HG02642 (cell line): ENCODE results near the gene ZNF280D.
"Not testable (repeated sequence)": the region's sequence is repeated elsewhere in the genome, so short reads cannot be mapped to it uniquely, and the experiment has no call there.

Experiments
- ATAC-seq: cut with Tn5 transposase; IDR thresholded peaks from one replicate; pipeline ENCODE4 v1.9.1; 2021; ENCODE audit warnings: mild to moderate bottlenecking; ENCODE audit not compliant: unreplicated experiment, poor library complexity

ZNF280D gene

GRCh38 chr15:56719774-56720555, 13.3 kb downstream of the ZNF280D start:
- ATAC-seq = no peak

GRCh38 chr15:56719021-56719612, 14.2 kb downstream of the ZNF280D start:
- no peak for ATAC-seq

GRCh38 chr15:56718560-56718959, 14.7 kb downstream of the ZNF280D start:
- ATAC-seq = no peak

DNA sequence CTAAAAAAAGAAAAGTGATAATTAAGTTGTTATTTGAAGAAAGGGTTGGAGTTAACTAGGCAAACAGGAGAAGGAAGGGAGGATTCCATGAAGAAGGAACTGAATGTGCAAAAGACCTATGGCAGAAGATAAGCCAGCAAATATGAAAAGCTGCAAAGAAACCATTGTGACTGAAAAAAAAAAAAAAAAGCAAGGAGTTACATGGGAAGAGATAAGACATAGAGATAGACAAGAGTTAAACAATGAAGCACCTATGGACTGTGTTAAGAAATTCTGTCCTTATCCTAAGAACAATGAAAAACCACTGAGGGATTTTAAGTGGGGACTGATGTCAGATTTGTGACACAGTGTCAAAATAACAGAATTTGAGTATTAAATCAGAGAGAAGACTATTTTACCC, 17.0 kb downstream of the ZNF280D start:
- no peak for ATAC-seq

DNA sequence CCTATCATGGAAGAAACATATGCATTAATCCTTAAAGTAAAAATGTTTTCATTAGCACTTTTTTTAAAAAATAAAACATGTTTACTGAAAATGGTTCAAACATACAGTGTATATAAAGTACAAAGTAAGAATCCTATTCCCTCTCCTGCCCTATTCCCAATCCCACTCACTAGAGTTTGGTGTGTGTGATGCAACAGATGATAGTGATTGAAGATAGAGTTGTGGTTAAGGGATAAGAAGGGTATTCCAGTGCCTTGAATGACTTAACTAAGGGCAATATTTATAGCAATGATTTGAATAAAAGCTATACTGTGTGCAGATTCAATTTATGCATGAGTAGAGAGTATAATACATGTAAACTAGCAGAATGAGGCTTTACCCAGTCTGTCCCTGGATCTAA, 18.1 kb downstream of the ZNF280D start:
- no peak for ATAC-seq

DNA sequence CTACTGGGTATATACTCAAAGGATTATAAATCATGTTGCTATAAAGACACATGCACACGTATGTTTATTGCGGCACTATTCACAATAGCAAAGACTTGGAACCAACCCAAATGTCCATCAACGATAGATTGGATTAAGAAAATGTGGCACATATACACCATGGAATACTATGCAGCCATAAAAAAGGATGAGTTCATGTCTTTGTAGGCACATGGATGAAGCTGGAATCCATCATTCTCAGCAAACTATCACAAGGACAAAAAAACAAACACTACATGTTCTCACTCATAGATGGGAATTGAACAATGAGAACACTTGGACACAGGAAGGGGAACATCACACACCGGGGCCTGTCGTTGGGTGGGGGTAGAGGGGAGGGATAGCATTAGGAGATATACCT, 23.8 kb downstream of the ZNF280D start:
- not testable (repeated sequence) for ATAC-seq

- no peak for ATAC-seq
Measured at GRCh38 chr15:56699743-56700142, 33.6 kb downstream of the ZNF280D start.

GRCh38 chr15:56698270-56698669, 35.0 kb downstream of the ZNF280D start:
- no peak for ATAC-seq

GRCh38 chr15:56693761-56694160, 39.5 kb downstream of the ZNF280D start:
- ATAC-seq = no peak

- ATAC-seq = no peak
Measured at GRCh38 chr15:56690733-56691132, 42.6 kb downstream of the ZNF280D start.

DNA sequence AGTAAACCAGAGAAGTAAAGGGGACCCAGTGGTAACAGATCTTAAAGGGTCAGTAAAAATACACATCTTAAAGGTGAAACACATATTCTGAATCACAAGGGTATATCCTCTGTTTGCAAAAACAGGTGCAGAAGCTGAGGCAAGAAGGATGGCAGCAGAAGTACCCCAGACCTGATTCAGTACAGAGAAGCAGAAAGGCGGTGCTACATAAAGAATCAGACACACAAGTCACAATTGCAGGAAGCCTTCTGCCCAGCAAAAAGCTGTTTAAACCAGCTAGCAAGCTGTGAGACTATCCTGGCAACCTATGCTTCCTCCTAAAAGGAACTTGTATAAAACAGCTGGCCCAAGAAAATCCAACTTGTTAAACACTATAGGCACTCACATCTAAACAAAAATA, 49.4 kb downstream of the ZNF280D start:
- no peak for ATAC-seq

GRCh38 chr15:56681113-56681512, 52.2 kb downstream of the ZNF280D start:
- no peak for ATAC-seq

- ATAC-seq = no peak
Measured at GRCh38 chr15:56679225-56679624, 54.1 kb downstream of the ZNF280D start.

GRCh38 chr15:56678571-56678970, 54.7 kb downstream of the ZNF280D start:
- ATAC-seq = no peak

GRCh38 chr15:56677271-56677670, 56.0 kb downstream of the ZNF280D start:
- ATAC-seq = no peak

DNA sequence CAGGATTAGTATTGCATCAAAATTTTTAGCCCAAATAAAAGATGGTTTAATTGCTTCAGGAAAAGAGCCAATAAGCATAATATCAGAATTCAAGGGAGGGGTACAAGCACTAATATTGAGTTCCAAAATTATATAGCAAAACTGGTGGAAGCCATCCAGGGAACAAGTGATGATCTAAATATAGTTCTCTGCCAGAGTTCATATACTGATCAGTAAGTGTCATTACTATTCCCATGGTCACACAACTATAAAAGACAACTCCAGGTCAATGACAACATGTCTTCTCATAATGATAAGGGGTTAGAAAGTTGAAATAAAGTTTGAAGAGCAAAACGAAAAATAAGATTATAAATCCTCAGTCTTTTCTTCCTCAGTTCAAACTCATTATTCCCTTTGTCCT, 57.4 kb downstream of the ZNF280D start:
- ATAC-seq = no peak

GRCh38 chr15:56674857-56675256, 58.5 kb downstream of the ZNF280D start:
- ATAC-seq = no peak

DNA sequence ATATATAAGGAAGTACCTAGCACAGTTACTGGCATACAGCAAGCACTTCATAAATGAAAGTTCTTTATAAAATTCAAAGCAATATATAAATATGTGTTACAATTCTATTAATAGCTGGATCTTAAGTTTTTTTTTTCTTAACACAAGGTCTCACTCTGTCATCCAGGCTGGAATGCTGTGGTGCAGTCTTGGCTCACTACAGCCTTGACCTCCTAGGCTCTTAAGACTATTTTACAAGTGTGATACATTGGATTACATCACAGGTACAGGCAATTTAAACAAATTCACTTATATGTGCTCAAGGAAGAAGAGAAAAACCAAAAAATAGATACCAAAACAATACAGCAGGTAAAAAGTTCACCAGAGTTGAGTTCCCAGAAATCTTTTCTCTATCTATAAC, 60.6 kb downstream of the ZNF280D start:
- no peak for ATAC-seq

DNA sequence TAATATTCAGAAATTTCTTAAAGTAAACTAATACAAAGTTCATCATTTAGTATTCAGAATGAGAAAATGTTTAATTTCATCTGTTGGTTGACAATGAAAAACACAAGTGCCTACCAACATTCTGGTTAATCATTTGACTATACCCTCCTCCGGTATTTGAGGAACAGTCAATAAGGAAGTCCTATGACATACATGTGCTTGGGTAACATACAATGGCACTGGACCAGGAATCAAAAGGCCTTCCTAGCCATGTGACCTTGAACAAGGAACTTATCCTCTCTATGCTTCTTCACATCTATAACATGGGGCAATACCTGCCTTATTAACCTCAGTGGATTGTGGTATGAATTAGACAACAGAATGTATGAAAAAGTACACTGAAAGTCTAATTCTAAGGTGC, 65.8 kb downstream of the ZNF280D start:
- no peak for ATAC-seq

GRCh38 chr15:56660943-56661342, 72.4 kb downstream of the ZNF280D start:
- no peak for ATAC-seq

GRCh38 chr15:56659197-56659596, 74.1 kb downstream of the ZNF280D start:
- ATAC-seq = no peak

- no peak for ATAC-seq
Measured at GRCh38 chr15:56654624-56655023, 78.7 kb downstream of the ZNF280D start.
